ENCODE data around the gene ATOH7. TPM values are rescaled to one million over a fixed set of nuclear protein-coding genes. Genes with fewer than 3 reads are reported as not detected.

ATOH7 gene
- polyA plus RNA-seq, 1 of the 3 experiments (the other 2 are of a cell fraction) = 0.12 TPM

GRCh38 chr10:68275600-68276126 is 43.8 kb upstream of the ATOH7 start:
- Histone ChIP-seq H3K27me3 (ENCODE audit: insufficient read depth) (no peaks in the 10 kb centered on the region), H3K9me2 (no peaks in the 10 kb centered on the region), H2AFZ (ENCODE audit: low read depth) (no peak overlapping the region), H3K79me2 (ENCODE audit: insufficient read depth) (no peaks in the 10 kb centered on the region), H3K9me3 (no peaks in the 10 kb centered on the region), H3K4me2 (no peak overlapping the region), H3K27ac (ENCODE audit: low read depth in 2 of 2, low read length in 1 of 2) (no peak overlapping the region), H4K20me1 (ENCODE audit: insufficient read depth) (no peaks in the 10 kb centered on the region), H3K4me3 (ENCODE audit: low read depth in 2 of 2, low read length in 1 of 2) (no peak overlapping the region), H3K9ac (no peak overlapping the region), H3K36me3 (replicated peaks in 1 of 2; ENCODE audit: control insufficient read depth in 1 of 2, insufficient read depth in 2 of 2, low read length in 1 of 2) (no peaks in the 10 kb centered on the region), H3K4me1 (ENCODE audit: control insufficient read depth in 1 of 2, insufficient read depth in 2 of 2, low read depth in 1 of 2, low read length in 1 of 2) (no peaks in the 10 kb centered on the region; a peak in 1 of 4 replicates), H3F3A (replicated peaks; ENCODE audit: insufficient read depth) (no peaks in the 10 kb centered on the region)
- CTCF ChIA-PET = no interaction called here
- POLR2A ChIA-PET = no interaction called here
- TF ChIP-seq REST (IDR thresholded peaks at IDR 0.05; ENCODE audit: low read depth, low read length) (no peak), SIN3A (IDR thresholded peaks at IDR 0.05; ENCODE audit: borderline replicate concordance, low read depth, low read length) (no peak), NRF1 (IDR thresholded peaks at IDR 0.05; ENCODE audit: low read depth, low read length) (no peak), SMC3 (IDR thresholded peaks at IDR 0.05; ENCODE audit: low read depth, low read length) (no peak), CHD2 (IDR thresholded peaks at IDR 0.05; ENCODE audit: low read length, partially characterized antibody) (no peak), YY1 (IDR thresholded peaks at IDR 0.05; ENCODE audit: low read depth) (no peak), NFIC (IDR thresholded peaks at IDR 0.05; ENCODE audit: borderline replicate concordance) (no peak), USF2 (IDR thresholded peaks at IDR 0.05; ENCODE audit: borderline replicate concordance, low read depth, low read length) (no peak)
- 100% methylated on average over 2 of the region's 2 CpGs for WGBS (ENCODE audit: low lambda C conversion rate)
- DNase-seq = no peak

GRCh38 chr10:68272833-68273232 is 40.9 kb upstream of the ATOH7 start:
- H3K9ac ChIP-seq = no peak overlapping the region
- no peaks in the 10 kb centered on the region for H3F3A ChIP-seq (replicated peaks; ENCODE audit: insufficient read depth)
- H3K27ac ChIP-seq (ENCODE audit: low read depth in 2 of 2, low read length in 1 of 2) = no peak overlapping the region
- H3K4me1 ChIP-seq (ENCODE audit: control insufficient read depth in 1 of 2, insufficient read depth in 2 of 2, low read depth in 1 of 2, low read length in 1 of 2) = no peaks in the 10 kb centered on the region; a peak in 1 of 4 replicates
- no peaks in the 10 kb centered on the region for H3K9me2 ChIP-seq
- no peak overlapping the region for H2AFZ ChIP-seq (ENCODE audit: low read depth)
- no peak overlapping the region for H3K4me2 ChIP-seq
- CTCF ChIA-PET = interaction anchor here (0.6 kb wide), 2 partner anchors 28 to 60 kb away, joined by 3 read pairs; no protein-coding TSS in a partner anchor
- DNase-seq = no peak
- H3K9me3 ChIP-seq = no peaks in the 10 kb centered on the region
- TF ChIP-seq SIN3A (IDR thresholded peaks at IDR 0.05; ENCODE audit: borderline replicate concordance, low read depth, low read length) = no peak
- TF ChIP-seq GABPA (IDR thresholded peaks at IDR 0.05; ENCODE audit: low read depth) = no peak
- TF ChIP-seq POLR2AphosphoS5 (IDR thresholded peaks at IDR 0.05; ENCODE audit: low read depth, low read length) = no peak
- no peak for TF ChIP-seq REST (IDR thresholded peaks at IDR 0.05; ENCODE audit: low read depth, low read length)
- TF ChIP-seq MAX (IDR thresholded peaks at IDR 0.05; ENCODE audit: low read depth) = no peak
- no peak for TF ChIP-seq EZH2phosphoT487 (IDR thresholded peaks at IDR 0.05; ENCODE audit: borderline replicate concordance, low read depth)
- no peak for TF ChIP-seq RAD21 (IDR thresholded peaks at IDR 0.05; ENCODE audit: low read length)
- TF ChIP-seq RCOR1 (IDR thresholded peaks at IDR 0.05; ENCODE audit: low read length) = no peak
- TF ChIP-seq FOXJ3 (CRISPR knock-in tag; IDR thresholded peaks at IDR 0.05) = no peak
- no peak for TF ChIP-seq PBX3 (IDR thresholded peaks at IDR 0.05)
- TF ChIP-seq JUND (IDR thresholded peaks at IDR 0.05) = no peak
- H3K4me3 ChIP-seq (ENCODE audit: low read depth in 2 of 2, low read length in 1 of 2) = no peak overlapping the region
- H3K27me3 ChIP-seq (ENCODE audit: insufficient read depth) = no peaks in the 10 kb centered on the region
- H4K20me1 ChIP-seq (ENCODE audit: insufficient read depth) = no peaks in the 10 kb centered on the region
- H3K36me3 ChIP-seq (replicated peaks in 1 of 2; ENCODE audit: control insufficient read depth in 1 of 2, insufficient read depth in 2 of 2, low read length in 1 of 2) = no peaks in the 10 kb centered on the region
- no peaks in the 10 kb centered on the region for H3K79me2 ChIP-seq (ENCODE audit: insufficient read depth)
- POLR2A ChIA-PET = no interaction called here

Measured in SK-N-SH (cell line).